ENCODE measurements around the gene PTPRD. TPM values are rescaled to one million over a fixed set of nuclear protein-coding genes. Genes with fewer than 3 reads are reported as not detected.

Gene PTPRD
- total RNA-seq, 2 donors from 2014 or later: 19.6 to 101 TPM

- Histone ChIP-seq H3K4me1 (ENCODE audit: control insufficient read depth in 1 of 2, low read depth in 2 of 2) (no peaks in the 10 kb centered on the region), H3K27me3 (replicated peaks; ENCODE audit: insufficient read depth) (no peaks in the 10 kb centered on the region), H3K9me3 (no peaks in the 10 kb centered on the region), H3K4me3 (no peak overlapping the region), H3K36me3 (no peaks in the 10 kb centered on the region), H3K27ac (no peak overlapping the region)
- DNase-seq (ENCODE audit: low spot score) (no peak), ATAC-seq (ENCODE audit: insufficient number of reproducible peaks, low FRiP score, low read depth) (no peak)
- TF ChIP-seq, protein P1, sequence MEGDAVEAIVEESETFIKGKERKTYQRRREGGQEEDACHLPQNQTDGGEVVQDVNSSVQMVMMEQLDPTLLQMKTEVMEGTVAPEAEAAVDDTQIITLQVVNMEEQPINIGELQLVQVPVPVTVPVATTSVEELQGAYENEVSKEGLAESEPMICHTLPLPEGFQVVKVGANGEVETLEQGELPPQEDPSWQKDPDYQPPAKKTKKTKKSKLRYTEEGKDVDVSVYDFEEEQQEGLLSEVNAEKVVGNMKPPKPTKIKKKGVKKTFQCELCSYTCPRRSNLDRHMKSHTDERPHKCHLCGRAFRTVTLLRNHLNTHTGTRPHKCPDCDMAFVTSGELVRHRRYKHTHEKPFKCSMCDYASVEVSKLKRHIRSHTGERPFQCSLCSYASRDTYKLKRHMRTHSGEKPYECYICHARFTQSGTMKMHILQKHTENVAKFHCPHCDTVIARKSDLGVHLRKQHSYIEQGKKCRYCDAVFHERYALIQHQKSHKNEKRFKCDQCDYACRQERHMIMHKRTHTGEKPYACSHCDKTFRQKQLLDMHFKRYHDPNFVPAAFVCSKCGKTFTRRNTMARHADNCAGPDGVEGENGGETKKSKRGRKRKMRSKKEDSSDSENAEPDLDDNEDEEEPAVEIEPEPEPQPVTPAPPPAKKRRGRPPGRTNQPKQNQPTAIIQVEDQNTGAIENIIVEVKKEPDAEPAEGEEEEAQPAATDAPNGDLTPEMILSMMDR (IDR thresholded peaks at IDR 0.05): no peak
These were observed 607.6 kb downstream of the PTPRD start for GRCh38 chr9:10005206-10005605.

GRCh38 chr9:10003047-10003446 lies 609.8 kb downstream of the PTPRD start:
- no peaks in the 10 kb centered on the region for H3K27me3 ChIP-seq (replicated peaks; ENCODE audit: insufficient read depth)
- ATAC-seq (ENCODE audit: insufficient number of reproducible peaks, low FRiP score, low read depth) (no peak), DNase-seq (ENCODE audit: low spot score) (no peak)
- H3K36me3 ChIP-seq: no peaks in the 10 kb centered on the region
- H3K27ac ChIP-seq: no peak overlapping the region
- TF ChIP-seq, protein P1 (IDR thresholded peaks at IDR 0.05): no peak
- no peaks in the 10 kb centered on the region for H3K4me1 ChIP-seq (ENCODE audit: control insufficient read depth in 1 of 2, low read depth in 2 of 2)
- H3K9me3 ChIP-seq: no peaks in the 10 kb centered on the region
- no peak overlapping the region for H3K4me3 ChIP-seq

GRCh38 chr9:10000669-10001068 lies 612.1 kb downstream of the PTPRD start:
- Histone ChIP-seq H3K27ac (no peak overlapping the region), H3K4me1 (ENCODE audit: control insufficient read depth in 1 of 2, low read depth in 2 of 2) (no peaks in the 10 kb centered on the region), H3K9me3 (no peaks in the 10 kb centered on the region), H3K27me3 (replicated peaks; ENCODE audit: insufficient read depth) (no peaks in the 10 kb centered on the region), H3K4me3 (no peak overlapping the region), H3K36me3 (no peaks in the 10 kb centered on the region)
- TF ChIP-seq, protein P1 (IDR thresholded peaks at IDR 0.05): no peak
- DNase-seq (ENCODE audit: low spot score) (no peak), ATAC-seq (ENCODE audit: insufficient number of reproducible peaks, low FRiP score, low read depth) (no peak)

- H3K36me3 ChIP-seq: no peaks in the 10 kb centered on the region
- H3K9me3 ChIP-seq: no peaks in the 10 kb centered on the region
- DNase-seq (ENCODE audit: low spot score) (no peak), ATAC-seq (ENCODE audit: insufficient number of reproducible peaks, low FRiP score, low read depth) (no peak)
- H3K27ac ChIP-seq: no peak overlapping the region
- TF ChIP-seq, protein P1 (IDR thresholded peaks at IDR 0.05): no peak
- no peaks in the 10 kb centered on the region for H3K27me3 ChIP-seq (replicated peaks; ENCODE audit: insufficient read depth)
- no peaks in the 10 kb centered on the region for H3K4me1 ChIP-seq (ENCODE audit: control insufficient read depth in 1 of 2, low read depth in 2 of 2)
- H3K4me3 ChIP-seq: no peak overlapping the region
These were observed 614.1 kb downstream of the PTPRD start for GRCh38 chr9:9998491-9999287.

- ATAC-seq (ENCODE audit: insufficient number of reproducible peaks, low FRiP score, low read depth): no peak
- TF ChIP-seq, protein P1 (IDR thresholded peaks at IDR 0.05): no peak
- Histone ChIP-seq H3K4me3 (no peak overlapping the region), H3K9me3 (no peaks in the 10 kb centered on the region), H3K27ac (no peak overlapping the region), H3K4me1 (ENCODE audit: control insufficient read depth in 1 of 2, low read depth in 2 of 2) (no peaks in the 10 kb centered on the region), H3K27me3 (replicated peaks; ENCODE audit: insufficient read depth) (no peaks in the 10 kb centered on the region), H3K36me3 (no peaks in the 10 kb centered on the region)
- DNase-seq (ENCODE audit: low spot score): no peak
These were observed 615.2 kb downstream of the PTPRD start for GRCh38 chr9:9997585-9997984.
